ENCODE measurements around the gene GPC2.
A peak's percentile ranks its signal among the peaks of the same experiment; 100 is the strongest.

DNA sequence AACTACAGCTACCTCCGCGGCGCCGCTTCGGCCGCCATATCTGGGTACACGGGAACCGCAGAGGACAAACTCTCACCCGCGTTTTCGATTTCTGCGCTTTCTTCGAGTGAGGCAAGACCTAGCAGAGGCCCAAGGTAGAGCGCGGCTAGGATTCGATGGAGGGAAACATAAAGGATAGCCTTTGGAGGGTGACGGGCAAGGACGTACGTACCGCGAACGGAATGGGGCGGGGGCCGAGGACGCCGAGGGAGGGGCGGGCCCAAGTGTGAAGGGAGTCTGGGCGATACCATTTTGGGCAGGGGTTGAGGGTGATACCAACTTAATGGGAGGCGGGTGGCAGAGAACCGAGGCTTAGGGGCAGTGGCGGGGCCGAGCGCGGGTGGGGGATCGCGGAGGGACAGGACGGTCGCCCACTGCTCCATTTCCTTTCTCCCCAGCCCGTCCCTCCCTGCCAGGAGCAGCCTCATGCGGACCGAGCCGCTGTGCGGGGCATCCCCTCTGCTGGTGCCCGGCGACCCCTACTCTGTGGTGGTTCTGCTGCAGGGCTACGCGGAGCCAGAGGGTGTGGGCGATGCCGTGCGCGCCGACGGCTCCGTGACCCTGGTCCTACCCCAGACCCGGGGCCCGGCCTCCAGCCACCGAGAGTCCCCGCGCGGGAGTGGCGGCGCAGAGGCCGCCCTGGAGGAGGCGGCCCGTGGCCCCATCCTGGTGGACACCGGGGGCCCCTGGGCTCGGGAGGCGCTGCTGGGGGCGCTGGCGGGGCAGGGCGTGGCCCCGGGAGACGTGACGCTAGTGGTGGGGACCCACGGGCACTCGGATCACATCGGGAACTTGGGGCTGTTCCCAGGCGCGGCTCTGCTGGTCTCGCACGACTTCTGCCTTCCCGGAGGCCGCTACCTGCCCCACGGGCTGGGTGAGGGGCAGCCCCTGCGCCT is 50.0 kb downstream of the GPC2 start, which contains the start of gene MBLAC1:
- TF ChIP-seq, protein P1, sequence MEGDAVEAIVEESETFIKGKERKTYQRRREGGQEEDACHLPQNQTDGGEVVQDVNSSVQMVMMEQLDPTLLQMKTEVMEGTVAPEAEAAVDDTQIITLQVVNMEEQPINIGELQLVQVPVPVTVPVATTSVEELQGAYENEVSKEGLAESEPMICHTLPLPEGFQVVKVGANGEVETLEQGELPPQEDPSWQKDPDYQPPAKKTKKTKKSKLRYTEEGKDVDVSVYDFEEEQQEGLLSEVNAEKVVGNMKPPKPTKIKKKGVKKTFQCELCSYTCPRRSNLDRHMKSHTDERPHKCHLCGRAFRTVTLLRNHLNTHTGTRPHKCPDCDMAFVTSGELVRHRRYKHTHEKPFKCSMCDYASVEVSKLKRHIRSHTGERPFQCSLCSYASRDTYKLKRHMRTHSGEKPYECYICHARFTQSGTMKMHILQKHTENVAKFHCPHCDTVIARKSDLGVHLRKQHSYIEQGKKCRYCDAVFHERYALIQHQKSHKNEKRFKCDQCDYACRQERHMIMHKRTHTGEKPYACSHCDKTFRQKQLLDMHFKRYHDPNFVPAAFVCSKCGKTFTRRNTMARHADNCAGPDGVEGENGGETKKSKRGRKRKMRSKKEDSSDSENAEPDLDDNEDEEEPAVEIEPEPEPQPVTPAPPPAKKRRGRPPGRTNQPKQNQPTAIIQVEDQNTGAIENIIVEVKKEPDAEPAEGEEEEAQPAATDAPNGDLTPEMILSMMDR (IDR thresholded peaks at IDR 0.05; ENCODE audit: low read depth, low read length) = no peak
- TF ChIP-seq POLR2A (IDR thresholded peaks at IDR 0.05; ENCODE audit: extremely low read depth, insufficient read length) = peak; percentile 90
